ENCODE results near the gene POLR2B. TPM values are rescaled to one million over a fixed set of nuclear protein-coding genes. Genes with fewer than 3 reads are reported as not detected.

POLR2B gene
- total RNA-seq, 1 donor from 2014 or later = 290 TPM

DNA sequence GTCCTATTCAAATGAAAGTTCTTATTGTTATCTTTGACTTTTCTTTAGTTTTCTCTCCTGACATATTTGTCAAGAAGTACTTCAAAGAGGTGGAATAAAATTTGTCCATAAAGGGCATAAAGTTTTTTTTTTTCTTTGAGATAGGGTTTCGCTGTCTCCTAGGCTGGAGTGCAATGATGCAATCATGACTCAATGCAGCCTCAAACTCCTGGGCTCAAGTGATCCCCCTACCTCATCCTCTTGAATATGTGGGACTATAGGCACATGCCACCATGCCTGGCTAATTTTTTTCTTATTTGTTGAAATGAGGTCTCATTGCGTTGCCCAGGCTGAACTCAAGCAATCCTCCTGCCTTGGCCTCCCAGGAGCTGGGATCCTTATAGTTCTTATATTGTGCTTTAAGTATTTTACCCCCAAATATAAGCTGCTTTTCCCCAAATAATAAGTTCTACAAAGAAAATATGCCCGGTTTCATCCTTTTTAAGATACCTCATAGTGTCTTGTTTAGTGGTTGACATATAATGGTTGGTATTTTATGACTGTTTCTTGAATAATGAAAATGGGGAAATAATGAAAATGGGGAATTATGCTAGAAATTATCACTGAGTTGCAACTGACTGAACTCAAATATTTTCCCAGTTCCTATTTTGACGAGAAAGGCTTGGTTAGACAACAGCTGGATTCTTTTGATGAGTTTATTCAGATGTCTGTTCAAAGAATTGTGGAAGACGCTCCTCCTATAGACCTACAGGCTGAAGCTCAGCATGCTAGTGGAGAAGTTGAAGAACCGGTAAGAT lies 11.6 kb downstream of the POLR2B start:
- no peak for DNase-seq (ENCODE audit: low spot score)
- H3K27me3 ChIP-seq = no peaks in the 10 kb centered on the region
- Mint-ChIP-seq H3K9me3 (no peaks in the 10 kb centered on the region), H3K27me3 (ENCODE audit: insufficient read depth, low read depth) (no peaks in the 10 kb centered on the region), H3K4me3 (no peak overlapping the region), H3K27ac (no peak overlapping the region), H3K36me3 (peaks cover 32% of the 10 kb centered on the region), H3K4me1 (no peaks in the 10 kb centered on the region)
- H3K79me2 ChIP-seq (ENCODE audit: low read depth) = peaks cover 64% of the 10 kb centered on the region
- H3K4me3 ChIP-seq = no peak overlapping the region
- no peaks in the 10 kb centered on the region for H3F3A ChIP-seq (ENCODE audit: low read depth)
- H2AFZ ChIP-seq (replicated peaks) = no peak overlapping the region
- H3K9me3 ChIP-seq (ENCODE audit: low read depth) = no peaks in the 10 kb centered on the region
- H3K27ac ChIP-seq = no peak overlapping the region
- no peaks in the 10 kb centered on the region for H3K4me1 ChIP-seq
- H3K4me2 ChIP-seq = no peak overlapping the region
- peaks cover 47% of the 10 kb centered on the region for H4K20me1 ChIP-seq (ENCODE audit: low read depth)
- no peak for TF ChIP-seq EZH2phosphoT487 (IDR thresholded peaks at IDR 0.05)
- TF ChIP-seq, protein P1, sequence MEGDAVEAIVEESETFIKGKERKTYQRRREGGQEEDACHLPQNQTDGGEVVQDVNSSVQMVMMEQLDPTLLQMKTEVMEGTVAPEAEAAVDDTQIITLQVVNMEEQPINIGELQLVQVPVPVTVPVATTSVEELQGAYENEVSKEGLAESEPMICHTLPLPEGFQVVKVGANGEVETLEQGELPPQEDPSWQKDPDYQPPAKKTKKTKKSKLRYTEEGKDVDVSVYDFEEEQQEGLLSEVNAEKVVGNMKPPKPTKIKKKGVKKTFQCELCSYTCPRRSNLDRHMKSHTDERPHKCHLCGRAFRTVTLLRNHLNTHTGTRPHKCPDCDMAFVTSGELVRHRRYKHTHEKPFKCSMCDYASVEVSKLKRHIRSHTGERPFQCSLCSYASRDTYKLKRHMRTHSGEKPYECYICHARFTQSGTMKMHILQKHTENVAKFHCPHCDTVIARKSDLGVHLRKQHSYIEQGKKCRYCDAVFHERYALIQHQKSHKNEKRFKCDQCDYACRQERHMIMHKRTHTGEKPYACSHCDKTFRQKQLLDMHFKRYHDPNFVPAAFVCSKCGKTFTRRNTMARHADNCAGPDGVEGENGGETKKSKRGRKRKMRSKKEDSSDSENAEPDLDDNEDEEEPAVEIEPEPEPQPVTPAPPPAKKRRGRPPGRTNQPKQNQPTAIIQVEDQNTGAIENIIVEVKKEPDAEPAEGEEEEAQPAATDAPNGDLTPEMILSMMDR (IDR thresholded peaks at IDR 0.05) = no peak
- TF ChIP-seq EZH2 (IDR thresholded peaks at IDR 0.05) = no peak
- H3K9ac ChIP-seq = no peak overlapping the region
- H3K36me3 ChIP-seq = peaks cover 21% of the 10 kb centered on the region

DNA sequence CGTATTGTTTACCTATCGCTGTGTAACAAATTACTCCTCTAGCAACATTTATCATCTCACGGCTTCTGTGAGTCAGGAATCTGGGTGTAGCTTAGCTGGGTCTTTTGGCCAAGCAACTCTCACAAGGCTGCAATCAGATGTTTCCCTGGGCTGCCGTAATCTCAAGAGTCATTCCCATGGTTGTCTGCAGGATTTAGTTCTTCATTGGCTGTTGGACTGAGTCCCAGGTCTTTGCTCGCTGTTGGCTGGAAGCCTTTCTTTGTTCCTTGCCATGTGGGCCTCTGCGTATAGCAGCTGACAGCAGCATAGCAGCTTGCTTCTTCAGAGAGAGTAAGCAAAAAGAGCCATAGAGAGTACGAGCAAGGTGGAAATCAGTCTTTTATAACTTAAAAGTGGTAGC lies 16.8 kb downstream of the POLR2B start:
- Histone ChIP-seq H3K27me3 (no peaks in the 10 kb centered on the region), H3K9me3 (ENCODE audit: low read depth) (no peaks in the 10 kb centered on the region), H3K9ac (no peak overlapping the region), H2AFZ (replicated peaks) (no peak overlapping the region), H4K20me1 (ENCODE audit: low read depth) (peaks cover 20% of the 10 kb centered on the region), H3K79me2 (ENCODE audit: low read depth) (peaks cover 22% of the 10 kb centered on the region), H3F3A (ENCODE audit: low read depth) (no peaks in the 10 kb centered on the region), H3K4me1 (no peaks in the 10 kb centered on the region), H3K4me2 (no peak overlapping the region), H3K27ac (no peak overlapping the region), H3K36me3 (peaks cover 21% of the 10 kb centered on the region), H3K4me3 (no peak overlapping the region)
- Mint-ChIP-seq H3K9me3 (no peaks in the 10 kb centered on the region), H3K4me3 (no peak overlapping the region), H3K27me3 (ENCODE audit: insufficient read depth, low read depth) (no peaks in the 10 kb centered on the region), H3K4me1 (no peaks in the 10 kb centered on the region), H3K27ac (no peak overlapping the region), H3K36me3 (peaks cover 40% of the 10 kb centered on the region)
- no peak for DNase-seq (ENCODE audit: low spot score)
- TF ChIP-seq, protein P1 (IDR thresholded peaks at IDR 0.05) = no peak
- TF ChIP-seq EZH2 (IDR thresholded peaks at IDR 0.05) = no peak
- TF ChIP-seq EZH2phosphoT487 (IDR thresholded peaks at IDR 0.05) = no peak

GRCh38 chr4:56999751-57000150 lies 21.1 kb downstream of the POLR2B start:
- Mint-ChIP-seq H3K4me3 (no peak overlapping the region), H3K4me1 (no peaks in the 10 kb centered on the region), H3K36me3 (peaks cover 38% of the 10 kb centered on the region), H3K27ac (no peak overlapping the region), H3K27me3 (ENCODE audit: insufficient read depth, low read depth) (no peaks in the 10 kb centered on the region), H3K9me3 (no peaks in the 10 kb centered on the region)
- no peak overlapping the region for H3K4me2 ChIP-seq
- H3K27me3 ChIP-seq = no peaks in the 10 kb centered on the region
- no peaks in the 10 kb centered on the region for H3F3A ChIP-seq (ENCODE audit: low read depth)
- H3K4me1 ChIP-seq = no peaks in the 10 kb centered on the region
- TF ChIP-seq EZH2 (IDR thresholded peaks at IDR 0.05) (no peak), EZH2phosphoT487 (IDR thresholded peaks at IDR 0.05) (no peak)
- TF ChIP-seq, protein P1 (IDR thresholded peaks at IDR 0.05) = no peak
- H2AFZ ChIP-seq (replicated peaks) = no peak overlapping the region
- H3K9ac ChIP-seq = no peak overlapping the region
- no peak for DNase-seq (ENCODE audit: low spot score)
- peaks cover 10% of the 10 kb centered on the region for H3K79me2 ChIP-seq (ENCODE audit: low read depth)
- no peaks in the 10 kb centered on the region for H3K9me3 ChIP-seq (ENCODE audit: low read depth)
- H3K36me3 ChIP-seq = peaks cover 7% of the 10 kb centered on the region
- no peak overlapping the region for H3K27ac ChIP-seq
- no peak overlapping the region for H3K4me3 ChIP-seq
- peaks cover 6% of the 10 kb centered on the region for H4K20me1 ChIP-seq (ENCODE audit: low read depth)

All from neural progenitor cell (in vitro differentiated cells).